NCI-H2227 (cell line): ENCODE data around the gene GOLGA6L22.
"Not testable (repeated sequence)": the region's sequence is repeated elsewhere in the genome, so short reads cannot be mapped to it uniquely, and the experiment has no call there.

Experiments
- DNase-seq: peaks from one replicate; lab custom pipeline; 2025; ENCODE audit not compliant: unreplicated experiment; lab: John Stamatoyannopoulos, UW

Gene GOLGA6L22, protein sequence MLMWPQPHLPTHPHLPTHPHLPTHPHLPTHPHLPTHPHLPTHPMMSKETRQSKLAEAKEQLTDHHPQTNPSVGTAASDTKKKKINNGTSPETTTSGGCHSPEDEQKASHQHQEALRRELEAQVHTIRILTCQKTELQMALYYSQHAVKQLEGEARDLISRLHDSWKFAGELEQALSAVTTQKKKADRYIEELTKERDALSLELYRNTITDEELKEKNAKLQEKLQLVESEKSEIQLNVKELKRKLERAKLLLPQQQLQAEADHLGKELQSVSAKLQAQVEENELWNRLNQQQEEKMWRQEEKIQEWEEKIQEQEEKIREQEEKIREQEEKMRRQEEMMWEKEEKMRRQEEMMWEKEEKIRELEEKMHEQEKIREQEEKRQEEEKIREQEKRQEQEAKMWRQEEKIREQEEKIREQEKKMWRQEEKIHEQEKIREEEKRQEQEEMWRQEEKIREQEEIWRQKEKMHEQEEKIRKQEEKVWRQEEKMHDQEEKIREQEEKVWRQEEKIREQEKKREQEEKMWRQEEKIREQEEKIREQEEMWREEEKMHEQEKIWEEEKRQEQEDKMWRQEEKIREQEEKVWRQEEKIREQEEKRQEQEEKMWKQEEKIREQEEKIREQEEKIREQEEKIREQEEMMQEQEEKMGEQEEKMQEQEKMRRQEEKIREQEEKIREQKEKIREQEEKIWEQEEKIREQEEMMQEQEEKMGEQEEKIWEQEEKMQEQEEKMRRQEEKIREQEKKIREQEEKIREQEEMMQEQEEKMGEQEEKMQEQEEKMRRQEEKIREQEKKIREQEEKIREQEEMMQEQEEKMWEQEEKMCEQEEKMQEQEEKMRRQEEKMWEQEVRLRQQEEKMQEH

DNA sequence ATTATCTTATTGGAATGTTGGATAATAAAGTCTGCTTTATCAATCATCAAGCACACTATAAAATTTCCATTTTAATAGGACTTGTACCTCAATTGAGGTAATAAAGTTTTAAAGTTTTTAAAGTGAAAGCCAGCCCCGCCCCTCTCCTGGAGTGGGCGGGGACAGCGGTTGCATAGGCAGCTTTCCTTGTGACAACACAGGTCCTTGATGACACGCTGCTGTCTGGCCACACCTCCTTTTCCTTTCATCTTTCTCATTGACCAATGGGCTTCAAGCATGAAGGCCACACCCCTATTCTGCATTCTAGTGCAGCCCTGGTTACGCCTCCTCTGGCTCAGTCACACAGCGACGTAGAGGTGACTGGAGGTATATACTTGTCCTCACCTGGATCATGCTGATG lies at the start of gene GOLGA6L22:
Gene GOLGA6L22 (plus strand): TSS at position 301 of the 400 bp plus-strand sequence. CDS start 91 bp downstream, at position 392.
- DNase-seq, result not testable (repeated sequence)

DNA sequence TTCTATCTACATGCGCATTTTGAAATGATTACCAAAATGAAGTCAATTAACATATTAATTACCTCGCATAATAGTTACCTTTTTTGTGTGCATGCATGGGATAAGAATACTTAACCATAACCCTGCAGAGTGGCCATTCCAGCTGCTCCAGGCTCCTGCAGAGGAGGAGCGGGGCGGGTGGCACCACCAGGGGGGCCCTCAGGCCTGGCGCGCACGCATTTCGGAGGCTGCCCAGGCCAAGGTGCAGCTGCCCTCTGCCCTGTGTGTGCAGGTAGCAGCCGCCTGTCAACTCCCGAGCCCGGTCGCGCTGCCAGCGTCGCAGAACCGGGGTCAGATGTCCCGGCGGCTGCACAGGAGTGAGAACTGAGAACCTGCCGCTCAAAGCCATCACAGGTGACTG lies 41.4 kb upstream of the GOLGA6L22 start:
- DNase-seq, result not testable (repeated sequence)

DNA sequence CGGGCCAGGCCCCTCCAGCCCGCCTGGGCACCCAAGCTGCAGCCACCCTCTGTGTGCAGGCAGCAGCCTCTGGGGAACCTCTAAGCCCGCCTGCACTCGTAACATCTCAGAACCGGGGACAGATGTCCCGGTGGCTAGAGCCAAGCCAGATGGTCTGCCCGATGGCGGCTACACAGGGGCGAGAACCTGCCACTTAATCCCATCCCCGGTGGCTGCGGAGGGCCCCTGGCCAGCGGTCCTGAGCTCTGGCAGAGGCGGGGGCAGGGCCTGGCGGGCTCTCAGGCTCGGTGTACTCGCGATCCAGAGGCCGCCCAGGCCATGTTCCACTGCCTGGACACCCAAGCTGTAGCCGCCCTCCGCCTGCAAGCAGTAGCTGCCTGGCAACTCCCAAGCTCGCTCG lies 40.9 kb upstream of the GOLGA6L22 start:
- not testable (repeated sequence) for DNase-seq

GRCh38 chr15:22418212-22418611 lies 40.5 kb upstream of the GOLGA6L22 start:
- DNase-seq, result not testable (repeated sequence)

GRCh38 chr15:22418666-22419065 lies 40.0 kb upstream of the GOLGA6L22 start:
- not testable (repeated sequence) for DNase-seq

DNA sequence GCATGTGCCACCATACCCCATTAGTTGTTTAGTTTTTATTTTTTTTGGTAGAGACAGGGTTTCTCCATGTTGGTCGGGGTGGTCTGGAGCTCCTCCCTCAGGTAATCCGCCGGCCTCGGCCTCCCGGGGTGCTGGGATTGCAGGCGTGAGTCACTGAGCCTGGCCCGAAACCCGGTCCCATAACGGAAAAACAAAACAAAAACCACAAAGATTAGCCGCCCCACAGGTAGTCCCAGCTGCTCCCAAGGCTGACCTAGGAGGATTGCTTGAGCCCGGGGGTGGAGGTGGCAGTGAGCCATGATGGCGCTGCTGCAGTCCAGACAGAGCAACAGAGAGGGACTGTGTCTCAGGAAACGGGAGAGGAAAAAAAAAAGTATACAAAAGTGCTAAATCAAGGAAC lies 38.4 kb upstream of the GOLGA6L22 start:
- not testable (repeated sequence) for DNase-seq

DNA sequence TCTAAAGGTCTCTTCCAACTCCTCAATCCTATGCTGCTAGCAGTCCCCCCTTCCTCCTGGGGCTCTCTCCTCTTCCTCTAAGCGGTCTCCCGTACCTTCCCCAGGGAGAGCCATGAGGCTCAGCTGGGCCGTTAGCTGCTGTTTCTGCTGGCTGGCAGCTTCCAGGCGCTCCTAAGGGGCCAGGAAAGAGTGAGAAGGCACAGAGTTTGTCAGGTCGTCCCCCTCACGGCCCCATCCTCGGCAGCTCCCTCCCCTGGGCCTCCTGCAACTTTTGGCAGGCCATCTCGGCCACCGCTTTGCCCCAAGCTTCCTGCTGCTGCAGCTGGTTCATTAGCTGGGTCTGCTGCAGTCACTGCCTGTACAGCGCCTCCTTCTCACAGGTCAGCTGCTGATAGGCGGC lies 29.3 kb upstream of the GOLGA6L22 start:
- not testable (repeated sequence) for DNase-seq

DNA sequence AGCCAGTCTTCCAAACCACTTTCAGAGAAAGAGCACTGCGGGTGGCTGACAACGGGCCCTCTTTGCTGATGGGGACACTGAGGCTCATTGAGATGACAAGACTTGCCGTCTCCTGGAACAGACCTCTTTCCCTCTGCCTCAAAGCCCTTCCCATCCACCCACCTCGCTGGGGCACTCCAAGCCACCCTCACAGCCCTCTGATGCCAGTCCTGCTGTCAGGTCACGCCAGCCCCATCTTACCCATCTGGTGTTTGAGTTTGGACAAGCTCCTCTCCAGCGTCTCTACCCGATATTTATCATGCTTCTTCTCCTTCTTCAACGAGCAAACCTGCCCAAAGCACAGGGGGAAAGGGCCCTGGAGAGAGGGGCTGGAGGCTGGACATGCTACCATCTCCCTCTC lies 27.0 kb upstream of the GOLGA6L22 start:
- not testable (repeated sequence) for DNase-seq

GRCh38 chr15:22494490-22495113 lies 35.9 kb downstream of the GOLGA6L22 start:
- not testable (repeated sequence) for DNase-seq

GRCh38 chr15:22497200-22497599 lies 38.5 kb downstream of the GOLGA6L22 start:
- not testable (repeated sequence) for DNase-seq

DNA sequence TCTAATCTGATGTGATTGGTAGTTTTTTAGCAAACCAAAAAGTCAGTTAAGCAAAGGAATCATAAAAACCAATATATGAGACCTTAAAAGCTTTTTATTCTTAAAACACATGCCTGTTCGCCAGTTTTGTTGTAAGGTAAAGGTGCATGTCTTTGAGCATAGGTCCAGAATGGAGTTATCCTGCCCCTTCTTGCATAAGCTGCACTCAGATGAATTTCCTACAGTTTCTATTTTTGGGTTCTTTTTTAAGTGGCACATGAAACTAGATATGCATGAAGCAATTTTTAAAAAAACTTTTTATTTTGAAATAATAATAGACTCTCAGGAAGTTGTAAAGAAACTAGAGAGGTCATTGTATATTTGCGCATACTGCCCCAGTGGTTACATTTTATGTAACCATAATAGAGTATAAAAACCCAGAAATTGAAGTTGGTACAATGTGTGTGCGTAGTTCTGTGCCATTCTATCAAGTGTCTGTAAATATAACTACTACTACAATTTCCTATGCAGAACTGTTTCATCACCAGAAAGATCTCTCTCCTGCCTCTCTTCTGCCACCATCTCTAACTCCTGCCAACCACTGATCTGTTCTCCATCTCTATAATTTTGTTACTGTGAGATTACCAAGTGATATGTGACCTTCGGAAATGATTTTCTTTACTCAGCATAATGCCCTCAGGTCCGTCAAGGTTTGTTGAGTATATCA lies 39.7 kb downstream of the GOLGA6L22 start:
- not testable (repeated sequence) for DNase-seq

- DNase-seq, result not testable (repeated sequence)
Measured at GRCh38 chr15:22502272-22502671, 43.6 kb downstream of the GOLGA6L22 start.

GRCh38 chr15:22506959-22507358 lies 48.3 kb downstream of the GOLGA6L22 start:
- DNase-seq, result not testable (repeated sequence)

DNA sequence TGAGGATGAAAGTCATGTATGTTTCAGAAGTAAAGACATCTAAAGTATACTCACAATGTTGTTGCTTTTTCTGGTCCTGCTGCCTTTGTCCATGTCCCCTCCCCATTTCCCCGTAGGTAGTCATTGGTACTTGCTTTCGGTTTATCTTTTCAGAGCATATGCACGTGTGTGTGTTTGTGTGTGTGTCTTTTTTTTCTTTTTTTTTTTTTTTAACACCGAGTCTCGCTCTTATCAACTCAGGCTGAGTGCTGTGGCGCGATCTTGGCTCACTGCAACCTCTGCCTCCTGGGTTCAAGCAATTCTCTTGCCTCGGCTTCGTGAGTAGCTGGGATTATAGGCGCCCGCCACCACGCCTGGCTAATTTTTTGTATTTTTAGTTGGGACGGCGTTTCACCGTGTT lies 57.4 kb downstream of the GOLGA6L22 start:
- DNase-seq, result not testable (repeated sequence)
